ENCODE measurements around the gene SLC2A1.
A peak's percentile ranks its signal among the peaks of the same experiment; 100 is the strongest.

The SLC2A1 gene

GRCh38 chr1:42940851-42941639 lies 17.6 kb downstream of the SLC2A1 start:
- no peak for DNase-seq

- no peak for DNase-seq
Observed at GRCh38 chr1:42938645-42939615, 19.7 kb downstream of the SLC2A1 start.

GRCh38 chr1:42937836-42938644 lies 20.6 kb downstream of the SLC2A1 start:
- DNase-seq: no peak

GRCh38 chr1:42937141-42937696 lies 21.4 kb downstream of the SLC2A1 start:
- DNase-seq: no peak

- DNase-seq: no peak
Observed at GRCh38 chr1:42936309-42937078, 22.2 kb downstream of the SLC2A1 start.

GRCh38 chr1:42935971-42936308 lies 22.7 kb downstream of the SLC2A1 start:
- DNase-seq: no peak

GRCh38 chr1:42935313-42935895 lies 23.3 kb downstream of the SLC2A1 start:
- no peak for DNase-seq

- DNase-seq: no peak
Observed at GRCh38 chr1:42934541-42935312, 23.9 kb downstream of the SLC2A1 start.

- no peak for DNase-seq
Observed at GRCh38 chr1:42933610-42934491, 24.8 kb downstream of the SLC2A1 start.

GRCh38 chr1:42933060-42933586 lies 25.5 kb downstream of the SLC2A1 start:
- DNase-seq: no peak

GRCh38 chr1:42932442-42932941 lies 26.2 kb downstream of the SLC2A1 start:
- peak in 1 of 2 experiments; percentile 25 for DNase-seq

- peak in 1 of 2 experiments; percentile 48 for DNase-seq
Observed at GRCh38 chr1:42931911-42932422, 26.7 kb downstream of the SLC2A1 start.

GRCh38 chr1:42931108-42931539 lies 27.5 kb downstream of the SLC2A1 start:
- peak; percentile 54 to 76 for DNase-seq

GRCh38 chr1:42930178-42931107 lies 28.2 kb downstream of the SLC2A1 start:
- DNase-seq: no peak

- DNase-seq: no peak
Observed at GRCh38 chr1:42929434-42930177, 29.1 kb downstream of the SLC2A1 start.

GRCh38 chr1:42928859-42929258 lies 29.8 kb downstream of the SLC2A1 start:
- DNase-seq: no peak

Data from NCI-H526 (cell line).